NB4 (cell line): ENCODE results near the gene RIT2.

Experiments
- DNase-seq: peaks from one replicate; pipeline ENCODE4 v3.0.0; 2010; ENCODE audit warnings: low read depth
- H3K4me3 ChIP-seq: one replicate; pipeline ENCODE4 v1.5.1; 2011; ENCODE audit warnings: mild to moderate bottlenecking, low read depth, low read length, moderate library complexity
- MYC ChIP-seq: IDR thresholded peaks from 2 replicates; pipeline ENCODE4 v1.6.1; 2011; ENCODE audit warnings: low read depth, low read length
- POLR2A ChIP-seq: IDR thresholded peaks from 2 replicates; pipeline ENCODE4 v1.6.1; 2011; ENCODE audit warnings: mild to moderate bottlenecking; ENCODE audit not compliant: insufficient read length; ENCODE audit errors: extremely low read depth
- TF ChIP-seq, protein P1 (sequence below): IDR thresholded peaks from one replicate; pipeline ENCODE4 v1.5.1; 2012; ENCODE audit warnings: low read depth, low read length
- TF ChIP-seq, protein P2 (sequence below): IDR thresholded peaks from 2 replicates; pipeline ENCODE4 v1.6.1; 2011; ENCODE audit warnings: low read depth, low read length

The RIT2 gene

DNA sequence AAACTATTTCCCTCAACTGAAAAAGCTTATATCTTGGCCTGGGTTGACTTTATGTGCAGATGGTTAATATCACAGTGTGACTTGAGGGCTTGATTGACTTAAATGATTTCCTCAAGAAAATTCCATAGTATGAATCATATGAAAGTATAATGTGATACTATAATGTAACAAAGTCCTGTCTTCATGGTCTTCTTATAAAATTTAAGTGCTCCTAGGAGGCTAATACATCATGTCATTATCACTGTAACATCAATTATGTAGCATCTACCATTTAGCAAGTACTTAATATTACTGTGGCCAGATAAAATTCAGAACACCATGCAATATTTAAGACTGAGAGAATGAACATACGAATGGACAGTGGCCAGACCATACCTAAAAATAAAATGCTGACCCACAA lies 276.1 kb downstream of the RIT2 start:
- DNase-seq, result no peak
- TF ChIP-seq MYC (no peak), POLR2A (no peak)
- TF ChIP-seq, protein P1, sequence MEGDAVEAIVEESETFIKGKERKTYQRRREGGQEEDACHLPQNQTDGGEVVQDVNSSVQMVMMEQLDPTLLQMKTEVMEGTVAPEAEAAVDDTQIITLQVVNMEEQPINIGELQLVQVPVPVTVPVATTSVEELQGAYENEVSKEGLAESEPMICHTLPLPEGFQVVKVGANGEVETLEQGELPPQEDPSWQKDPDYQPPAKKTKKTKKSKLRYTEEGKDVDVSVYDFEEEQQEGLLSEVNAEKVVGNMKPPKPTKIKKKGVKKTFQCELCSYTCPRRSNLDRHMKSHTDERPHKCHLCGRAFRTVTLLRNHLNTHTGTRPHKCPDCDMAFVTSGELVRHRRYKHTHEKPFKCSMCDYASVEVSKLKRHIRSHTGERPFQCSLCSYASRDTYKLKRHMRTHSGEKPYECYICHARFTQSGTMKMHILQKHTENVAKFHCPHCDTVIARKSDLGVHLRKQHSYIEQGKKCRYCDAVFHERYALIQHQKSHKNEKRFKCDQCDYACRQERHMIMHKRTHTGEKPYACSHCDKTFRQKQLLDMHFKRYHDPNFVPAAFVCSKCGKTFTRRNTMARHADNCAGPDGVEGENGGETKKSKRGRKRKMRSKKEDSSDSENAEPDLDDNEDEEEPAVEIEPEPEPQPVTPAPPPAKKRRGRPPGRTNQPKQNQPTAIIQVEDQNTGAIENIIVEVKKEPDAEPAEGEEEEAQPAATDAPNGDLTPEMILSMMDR, result no peak
- TF ChIP-seq, protein P2, sequence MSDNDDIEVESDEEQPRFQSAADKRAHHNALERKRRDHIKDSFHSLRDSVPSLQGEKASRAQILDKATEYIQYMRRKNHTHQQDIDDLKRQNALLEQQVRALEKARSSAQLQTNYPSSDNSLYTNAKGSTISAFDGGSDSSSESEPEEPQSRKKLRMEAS, result no peak
- H3K4me3 ChIP-seq, result no peak overlapping the region

DNA sequence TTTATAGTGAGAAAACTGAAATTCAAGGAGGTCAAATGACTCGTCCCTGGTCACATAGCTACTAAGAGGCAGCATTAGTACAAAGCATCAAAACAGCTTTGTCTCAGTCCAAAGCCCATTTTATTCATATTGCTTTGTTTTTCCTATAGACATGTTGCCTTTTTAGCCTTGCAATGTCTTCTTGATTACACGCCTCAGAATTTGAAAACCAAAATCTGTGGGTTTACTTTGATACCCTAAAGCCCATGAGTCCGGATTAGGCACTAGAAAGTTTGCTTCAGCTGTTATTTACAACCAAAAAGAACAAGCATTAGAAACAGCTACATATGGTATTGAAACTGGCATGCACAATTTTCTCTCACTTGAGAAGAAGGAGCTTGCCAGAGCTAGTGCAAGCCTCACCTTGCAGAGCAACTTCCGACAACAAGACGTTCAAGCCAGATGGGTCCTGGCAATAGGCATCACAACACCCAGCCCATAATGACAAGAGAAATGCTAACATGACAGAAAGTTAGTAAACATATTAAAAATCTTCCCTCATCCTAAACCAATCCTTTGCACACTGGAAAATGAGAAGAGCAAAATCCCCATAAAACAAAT lies 276.8 kb downstream of the RIT2 start:
- H3K4me3 ChIP-seq, result no peak overlapping the region
- TF ChIP-seq, protein P2, result no peak
- TF ChIP-seq, protein P1, result no peak
- TF ChIP-seq MYC (no peak), POLR2A (no peak)
- DNase-seq, result no peak

DNA sequence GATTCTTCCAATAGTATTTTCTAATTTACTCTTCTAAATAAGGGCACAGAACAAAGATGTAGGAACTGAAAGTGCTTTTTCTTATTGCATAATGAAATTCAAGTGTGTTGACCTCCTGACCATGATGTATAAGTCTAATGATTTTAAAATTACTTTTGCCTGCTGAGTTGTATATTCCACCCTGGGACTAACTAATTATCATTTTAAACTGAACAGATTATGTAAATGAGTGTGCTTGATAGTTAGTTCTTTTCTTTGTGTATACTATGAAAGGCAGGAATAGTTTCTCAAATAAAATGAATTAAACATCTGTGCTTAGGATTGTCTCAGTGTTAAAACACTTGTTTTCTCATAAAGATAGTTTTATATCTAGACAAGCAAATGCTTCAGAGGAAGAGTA lies 284.5 kb downstream of the RIT2 start:
- TF ChIP-seq, protein P1, result no peak
- TF ChIP-seq MYC (no peak), POLR2A (no peak)
- TF ChIP-seq, protein P2, result no peak
- DNase-seq, result no peak
- H3K4me3 ChIP-seq, result no peak overlapping the region

DNA sequence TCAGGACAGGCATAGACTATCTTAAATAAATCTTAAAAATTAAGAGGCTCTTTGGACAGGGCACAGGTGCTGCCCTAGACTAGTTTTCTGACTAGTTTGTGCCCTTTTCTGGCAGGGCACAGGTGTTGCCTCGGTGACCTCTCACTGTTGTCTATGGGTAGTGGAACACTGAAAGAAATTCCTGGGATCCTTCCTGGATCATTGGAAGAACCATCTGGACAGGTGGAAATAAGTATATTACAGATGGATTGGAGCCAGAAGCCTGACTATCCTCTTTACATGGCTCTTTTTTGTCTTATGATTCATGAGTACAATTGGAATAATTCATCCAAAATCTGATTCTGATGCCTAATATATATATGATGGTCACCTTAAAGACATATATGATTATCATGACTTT lies 286.6 kb downstream of the RIT2 start:
- no peak overlapping the region for H3K4me3 ChIP-seq
- no peak for DNase-seq
- TF ChIP-seq, protein P2, result no peak
- TF ChIP-seq MYC (no peak), POLR2A (no peak)
- TF ChIP-seq, protein P1, result no peak

DNA sequence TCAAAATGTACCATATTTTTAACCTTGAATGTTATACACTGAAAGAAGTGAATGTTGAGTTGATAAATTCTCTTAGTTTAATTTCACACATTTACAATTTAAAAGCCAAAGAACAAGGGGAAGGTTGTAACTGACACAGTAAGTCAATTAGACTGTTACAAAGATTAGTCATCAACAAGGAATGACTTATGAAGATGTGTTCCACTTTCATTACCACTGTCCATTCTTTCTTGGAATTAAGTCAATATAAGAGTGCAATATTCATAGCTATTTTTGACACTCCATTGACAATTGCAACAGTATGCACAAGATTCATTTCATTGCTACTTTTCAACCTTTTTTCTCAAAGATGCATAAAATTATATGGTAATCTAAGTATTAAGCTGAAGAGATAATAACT lies 291.3 kb downstream of the RIT2 start:
- TF ChIP-seq, protein P1, result no peak
- no peak for TF ChIP-seq POLR2A
- no peak for TF ChIP-seq MYC
- TF ChIP-seq, protein P2, result no peak
- DNase-seq, result no peak
- no peak overlapping the region for H3K4me3 ChIP-seq
